Measurements from ENCODE around the gene AFF3. TPM values are rescaled to one million over a fixed set of nuclear protein-coding genes. Genes with fewer than 3 reads are reported as not detected.
"Not testable (repeated sequence)": the region's sequence is repeated elsewhere in the genome, so short reads cannot be mapped to it uniquely, and the experiment has no call there.

The AFF3 gene
- total and polyA plus RNA-seq, 4 donors, result 4.2 to 90.9 (median 14.6) TPM

DNA sequence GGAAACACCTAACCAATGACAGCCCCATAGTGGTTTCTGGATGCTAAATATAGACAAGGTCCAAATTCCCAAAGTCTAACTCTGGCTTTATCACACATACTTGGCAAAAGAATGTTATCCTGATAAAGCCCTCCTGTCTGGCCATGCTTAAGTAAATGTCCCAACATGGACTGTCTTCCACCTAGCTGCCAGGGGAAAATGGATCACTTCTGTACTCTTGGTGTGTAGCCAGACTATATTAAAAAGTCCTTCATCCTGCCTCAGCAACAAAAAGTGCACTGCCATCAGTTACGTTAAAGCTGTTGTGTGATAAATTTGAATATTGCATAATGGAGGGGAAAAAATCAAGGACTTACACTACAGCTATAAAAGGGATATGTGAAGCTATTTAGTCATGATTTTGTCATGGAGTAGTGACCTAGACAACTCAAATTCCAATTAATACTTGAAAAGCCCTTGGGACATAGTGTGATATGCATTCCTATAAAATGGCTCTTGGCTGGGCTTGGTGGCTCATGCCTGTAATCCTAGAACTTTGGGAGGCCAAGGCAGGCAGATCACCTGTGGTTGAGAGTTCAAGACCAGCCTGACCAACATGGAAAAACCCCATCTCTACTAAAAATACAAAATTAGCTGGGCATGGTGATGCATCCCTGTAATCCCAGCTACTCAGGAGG, 60.0 kb downstream of the AFF3 start:
- H3K4me3 ChIP-seq; DNase-seq; H3K4me1 ChIP-seq (ENCODE audit: control insufficient read depth in 5 of 5, insufficient read depth in 5 of 5, low read length in 5 of 5); H3K27me3 ChIP-seq (ENCODE audit: control insufficient read depth in 3 of 3, insufficient read depth in 3 of 3, low read length in 2 of 3); H3K36me3 ChIP-seq (ENCODE audit: control insufficient read depth in 4 of 4, insufficient read depth in 4 of 4, low read length in 4 of 4); H3K9ac ChIP-seq (ENCODE audit: insufficient read depth in 1 of 2, low read length in 2 of 2); H3K9me3 ChIP-seq (ENCODE audit: control insufficient read depth in 4 of 4, insufficient read depth in 3 of 4, low read length in 3 of 4); H3K27ac ChIP-seq (ENCODE audit: low read depth in 1 of 2, low read length in 1 of 2); ATAC-seq (ENCODE audit: insufficient read depth, low FRiP score): not testable (repeated sequence)
- WGBS, 2 donors, result 52 to 62% methylated on average over 1 of the region's 1 CpG

- Histone ChIP-seq H3K36me3 (ENCODE audit: control insufficient read depth in 4 of 4, insufficient read depth in 4 of 4, low read length in 4 of 4) (peaks cover 0 to 3% (median 2%) of the 10 kb centered on the region in 4 donors), H3K4me3 (no peak overlapping the region), H3K27me3 (ENCODE audit: control insufficient read depth in 3 of 3, insufficient read depth in 3 of 3, low read length in 2 of 3) (no peaks in the 10 kb centered on the region), H3K4me1 (ENCODE audit: control insufficient read depth in 5 of 5, insufficient read depth in 5 of 5, low read length in 5 of 5) (peaks cover 2 to 19% (median 11%) of the 10 kb centered on the region in 5 donors), H3K27ac (ENCODE audit: low read depth in 1 of 2, low read length in 1 of 2) (no peak overlapping the region), H3K9me3 (ENCODE audit: control insufficient read depth in 4 of 4, insufficient read depth in 3 of 4, low read length in 3 of 4) (no peaks in the 10 kb centered on the region), H3K9ac (ENCODE audit: insufficient read depth in 1 of 2, low read length in 2 of 2) (no peak overlapping the region)
- WGBS, 2 donors, result 93 to 94% methylated on average over 3 of the region's 3 CpGs
- no peak for TF ChIP-seq CTCF (IDR thresholded peaks at IDR 0.05; ENCODE audit: control extremely low read depth, extremely low read depth)
- no peak for ATAC-seq (ENCODE audit: insufficient read depth, low FRiP score)
- no peak for DNase-seq
Observed at GRCh38 chr2:100077935-100078334, 64.5 kb downstream of the AFF3 start.

DNA sequence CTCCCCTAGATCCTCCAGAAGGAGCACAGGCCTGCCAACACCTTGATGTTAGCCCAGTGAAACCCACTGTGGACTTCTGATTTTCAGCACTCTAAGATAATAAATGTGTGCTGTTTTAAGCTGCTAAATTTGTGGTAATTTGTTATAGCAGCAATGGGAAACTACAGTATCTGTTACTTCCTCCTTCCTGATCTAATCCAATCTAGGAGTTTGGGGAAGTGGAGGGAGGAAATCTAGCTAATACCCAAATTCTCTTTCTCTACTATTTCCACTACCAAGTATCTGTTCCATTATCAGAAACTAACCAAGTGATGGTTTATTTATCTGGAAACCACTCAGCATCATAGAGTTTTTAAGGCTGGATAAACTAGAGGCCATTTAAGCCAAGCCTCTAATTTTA, 64.9 kb downstream of the AFF3 start:
- Histone ChIP-seq H3K27ac (ENCODE audit: low read depth in 1 of 2, low read length in 1 of 2) (no peak overlapping the region), H3K36me3 (ENCODE audit: control insufficient read depth in 4 of 4, insufficient read depth in 4 of 4, low read length in 4 of 4) (peaks cover 0 to 4% (median 2%) of the 10 kb centered on the region in 4 donors), H3K9ac (ENCODE audit: insufficient read depth in 1 of 2, low read length in 2 of 2) (no peak overlapping the region), H3K4me1 (ENCODE audit: control insufficient read depth in 5 of 5, insufficient read depth in 5 of 5, low read length in 5 of 5) (peaks cover 2 to 19% (median 11%) of the 10 kb centered on the region in 5 donors), H3K27me3 (ENCODE audit: control insufficient read depth in 3 of 3, insufficient read depth in 3 of 3, low read length in 2 of 3) (no peaks in the 10 kb centered on the region), H3K4me3 (no peak overlapping the region), H3K9me3 (ENCODE audit: control insufficient read depth in 4 of 4, insufficient read depth in 3 of 4, low read length in 3 of 4) (no peaks in the 10 kb centered on the region)
- no peak for DNase-seq
- no peak for TF ChIP-seq CTCF (IDR thresholded peaks at IDR 0.05; ENCODE audit: control extremely low read depth, extremely low read depth)
- no peak for ATAC-seq (ENCODE audit: insufficient read depth, low FRiP score)

DNA sequence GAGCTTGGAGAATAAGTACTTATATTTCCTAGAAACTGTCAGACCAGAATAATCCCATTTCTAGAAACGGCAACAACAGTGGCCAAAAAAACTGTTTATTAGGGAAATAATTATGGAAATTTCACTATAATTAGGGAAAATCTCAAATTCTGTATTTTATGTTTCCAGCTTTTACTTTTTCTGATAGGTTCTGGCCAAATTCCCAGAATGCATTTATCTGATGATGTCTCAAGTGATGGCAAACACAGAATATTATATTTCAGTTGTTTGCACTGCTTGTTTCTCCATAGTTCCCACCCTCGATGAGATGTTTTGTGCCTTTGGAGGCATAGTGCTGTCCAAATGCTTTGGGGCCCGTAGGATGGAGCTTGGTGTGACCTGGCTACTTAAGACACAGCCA, 66.9 kb downstream of the AFF3 start:
- no peak overlapping the region for H3K27ac ChIP-seq (ENCODE audit: low read depth in 1 of 2, low read length in 1 of 2)
- DNase-seq (peak in 2 of 3 donors; percentile 60 to 74), ATAC-seq (ENCODE audit: insufficient read depth, low FRiP score) (no peak)
- H3K9ac ChIP-seq (ENCODE audit: insufficient read depth in 1 of 2, low read length in 2 of 2), result no peak overlapping the region
- peaks cover 0 to 20% (median 11%) of the 10 kb centered on the region in 5 donors for H3K4me1 ChIP-seq (ENCODE audit: control insufficient read depth in 5 of 5, insufficient read depth in 5 of 5, low read length in 5 of 5)
- H3K27me3 ChIP-seq (ENCODE audit: control insufficient read depth in 3 of 3, insufficient read depth in 3 of 3, low read length in 2 of 3), result no peaks in the 10 kb centered on the region
- no peaks in the 10 kb centered on the region for H3K9me3 ChIP-seq (ENCODE audit: control insufficient read depth in 4 of 4, insufficient read depth in 3 of 4, low read length in 3 of 4)
- no peak overlapping the region for H3K4me3 ChIP-seq
- H3K36me3 ChIP-seq (ENCODE audit: control insufficient read depth in 4 of 4, insufficient read depth in 4 of 4, low read length in 4 of 4), result peaks cover 0 to 4% (median 2%) of the 10 kb centered on the region in 4 donors
- no peak for TF ChIP-seq CTCF (IDR thresholded peaks at IDR 0.05; ENCODE audit: control extremely low read depth, extremely low read depth)
- 75 to 89% methylated on average over 3 of the region's 3 CpGs for WGBS, 2 donors

Data from lung (tissue), 12 donors.